DOHH2 (cell line): ENCODE results near the gene FAM180A.
"Not testable (repeated sequence)": the region's sequence is repeated elsewhere in the genome, so short reads cannot be mapped to it uniquely, and the experiment has no call there.

Experiments
- H3F3A ChIP-seq: fragments of 200-600 bp; sonication (generic), shearing (Covaris generic); 2 replicates; pipeline ENCODE4 v1.6.0; 2016; ENCODE audit warnings: antibody characterized with exemption, mild to moderate bottlenecking; ENCODE audit not compliant: control insufficient read depth, insufficient read depth
- H3K27ac ChIP-seq: fragments of 200-600 bp; sonication (generic); 2 replicates; pipeline ENCODE4 v1.5.1; 2014; ENCODE audit warnings: low read depth, mild to moderate bottlenecking, low read length, moderate library complexity
- H3K27me3 ChIP-seq: fragments of 200-600 bp; sonication (generic); 2 replicates; pipeline ENCODE4 v1.6.1; 2014; ENCODE audit warnings: mild to moderate bottlenecking, low read length, mixed read lengths; ENCODE audit not compliant: control insufficient read depth
- H3K36me3 ChIP-seq: fragments of 200-600 bp; sonication (generic); 2 replicates; pipeline ENCODE4 v1.6.1; 2014; ENCODE audit warnings: mild to moderate bottlenecking, low read length, moderate library complexity, mixed read lengths; ENCODE audit not compliant: control insufficient read depth
- H3K4me1 ChIP-seq: fragments of 200-600 bp; sonication (generic); 2 replicates; pipeline ENCODE4 v1.6.1; 2014; ENCODE audit warnings: mild to moderate bottlenecking, low read length, mixed read lengths; ENCODE audit not compliant: control insufficient read depth
- H3K4me2 ChIP-seq: fragments of 200-600 bp; sonication (generic); 2 replicates; pipeline ENCODE4 v1.6.0; 2014; ENCODE audit warnings: mild to moderate bottlenecking, low read length, moderate library complexity
- H3K4me3 ChIP-seq: fragments of 200-600 bp; sonication (generic); 2 replicates; pipeline ENCODE4 v1.5.1; 2014; ENCODE audit warnings: mild to moderate bottlenecking, low read length, mixed read lengths
- H3K79me2 ChIP-seq: fragments of 200-600 bp; sonication (generic); 2 replicates; pipeline ENCODE4 v1.6.1; 2014; ENCODE audit warnings: mild to moderate bottlenecking, low read length, mixed read lengths; ENCODE audit not compliant: control insufficient read depth
- H3K9me2 ChIP-seq: fragments of 200-600 bp; sonication (generic); replicated peaks from 2 replicates; pipeline ENCODE4 v1.6.1; 2014; ENCODE audit warnings: mild to moderate bottlenecking, low read length, mixed read lengths; ENCODE audit not compliant: control insufficient read depth
- H3K9me3 ChIP-seq: fragments of 200-600 bp; sonication (generic); 2 replicates; pipeline ENCODE4 v1.6.1; 2014; ENCODE audit warnings: antibody characterized with exemption, low read length, mixed read lengths; ENCODE audit not compliant: control insufficient read depth, insufficient read depth
- H4K20me1 ChIP-seq: fragments of 200-600 bp; sonication (generic); 2 replicates; pipeline ENCODE4 v1.6.0; 2014; ENCODE audit warnings: low read depth, mild to moderate bottlenecking, antibody characterized with exemption, low read length, moderate library complexity; ENCODE audit not compliant: control insufficient read depth, insufficient read depth
- EZH2phosphoT487 ChIP-seq: fragments of 200-600 bp; sonication (generic); IDR thresholded peaks from 2 replicates; pipeline ENCODE4 v1.6.1; 2017; ENCODE audit warnings: borderline replicate concordance, mild to moderate bottlenecking, antibody characterized with exemption, low read length, moderate library complexity, mixed read lengths
- TF ChIP-seq, protein P1 (sequence below): fragments of 200-600 bp; sonication (generic); IDR thresholded peaks from one replicate; pipeline ENCODE4 v1.5.1; 2014; ENCODE audit warnings: antibody characterized with exemption, mild to moderate bottlenecking, low read depth, low read length; ENCODE audit not compliant: poor library complexity, severe bottlenecking

The FAM180A gene

GRCh38 chr7:135742371-135742770 lies 6.2 kb downstream of the FAM180A start:
- Histone ChIP-seq H3K79me2 (no peaks in the 10 kb centered on the region), H4K20me1 (no peaks in the 10 kb centered on the region), H3K4me1 (no peaks in the 10 kb centered on the region), H3K27ac (no peak overlapping the region), H3K27me3 (0 out of 2 replicates have a peak, but pooled peaks cover 2% of the 10 kb centered on the region), H3K36me3 (no peaks in the 10 kb centered on the region), H3K4me3 (no peak overlapping the region), H3K4me2 (no peak overlapping the region), H3K9me3 (no peaks in the 10 kb centered on the region), H3F3A (no peaks in the 10 kb centered on the region), H3K9me2 (no peaks in the 10 kb centered on the region)
- TF ChIP-seq, protein P1, sequence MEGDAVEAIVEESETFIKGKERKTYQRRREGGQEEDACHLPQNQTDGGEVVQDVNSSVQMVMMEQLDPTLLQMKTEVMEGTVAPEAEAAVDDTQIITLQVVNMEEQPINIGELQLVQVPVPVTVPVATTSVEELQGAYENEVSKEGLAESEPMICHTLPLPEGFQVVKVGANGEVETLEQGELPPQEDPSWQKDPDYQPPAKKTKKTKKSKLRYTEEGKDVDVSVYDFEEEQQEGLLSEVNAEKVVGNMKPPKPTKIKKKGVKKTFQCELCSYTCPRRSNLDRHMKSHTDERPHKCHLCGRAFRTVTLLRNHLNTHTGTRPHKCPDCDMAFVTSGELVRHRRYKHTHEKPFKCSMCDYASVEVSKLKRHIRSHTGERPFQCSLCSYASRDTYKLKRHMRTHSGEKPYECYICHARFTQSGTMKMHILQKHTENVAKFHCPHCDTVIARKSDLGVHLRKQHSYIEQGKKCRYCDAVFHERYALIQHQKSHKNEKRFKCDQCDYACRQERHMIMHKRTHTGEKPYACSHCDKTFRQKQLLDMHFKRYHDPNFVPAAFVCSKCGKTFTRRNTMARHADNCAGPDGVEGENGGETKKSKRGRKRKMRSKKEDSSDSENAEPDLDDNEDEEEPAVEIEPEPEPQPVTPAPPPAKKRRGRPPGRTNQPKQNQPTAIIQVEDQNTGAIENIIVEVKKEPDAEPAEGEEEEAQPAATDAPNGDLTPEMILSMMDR: no peak
- TF ChIP-seq EZH2phosphoT487: no peak

- Histone ChIP-seq H3K4me1 (no peaks in the 10 kb centered on the region), H4K20me1 (no peaks in the 10 kb centered on the region), H3K79me2 (no peaks in the 10 kb centered on the region), H3K36me3 (no peaks in the 10 kb centered on the region), H3K27me3 (0 out of 2 replicates have a peak, but pooled peaks cover 2% of the 10 kb centered on the region), H3F3A (no peaks in the 10 kb centered on the region), H3K9me2 (no peaks in the 10 kb centered on the region), H3K9me3 (no peaks in the 10 kb centered on the region), H3K4me3 (no peak overlapping the region), H3K4me2 (no peak overlapping the region), H3K27ac (no peak overlapping the region)
- TF ChIP-seq, protein P1: no peak
- TF ChIP-seq EZH2phosphoT487: no peak
Observed at GRCh38 chr7:135741905-135742304, 6.7 kb downstream of the FAM180A start.

DNA sequence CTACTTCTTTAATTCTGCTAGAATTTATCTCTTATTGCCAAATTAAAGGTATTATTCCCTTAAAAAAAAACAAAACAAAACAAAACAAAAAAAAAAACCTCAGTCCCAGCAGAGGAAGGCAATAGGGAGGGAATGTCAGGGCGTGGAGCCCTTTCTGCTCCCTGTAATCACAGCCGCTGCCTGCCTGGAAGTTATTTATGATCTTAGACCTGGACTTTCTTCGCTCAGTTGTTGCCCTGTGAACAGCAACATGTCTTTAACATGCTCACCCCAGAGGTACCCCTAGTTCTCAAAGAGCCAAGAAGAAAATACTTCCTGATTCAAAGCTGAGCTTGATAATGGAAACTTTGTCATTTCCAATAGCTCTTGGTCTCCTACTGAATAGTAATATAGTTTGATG lies 7.7 kb downstream of the FAM180A start:
- no peaks in the 10 kb centered on the region for H3K4me1 ChIP-seq
- 0 out of 2 replicates have a peak, but pooled peaks cover 2% of the 10 kb centered on the region for H3K27me3 ChIP-seq
- no peaks in the 10 kb centered on the region for H3K9me2 ChIP-seq
- H3K9me3 ChIP-seq: no peaks in the 10 kb centered on the region
- TF ChIP-seq, protein P1: no peak
- no peak for TF ChIP-seq EZH2phosphoT487
- H3F3A ChIP-seq: no peaks in the 10 kb centered on the region
- H3K36me3 ChIP-seq: no peaks in the 10 kb centered on the region
- H3K27ac ChIP-seq: no peak overlapping the region
- H3K4me3 ChIP-seq: no peak overlapping the region
- no peaks in the 10 kb centered on the region for H4K20me1 ChIP-seq
- H3K4me2 ChIP-seq: no peak overlapping the region
- H3K79me2 ChIP-seq: no peaks in the 10 kb centered on the region

- H3F3A ChIP-seq, H3K4me3 ChIP-seq, H3K27me3 ChIP-seq, H3K9me2 ChIP-seq, H3K9me3 ChIP-seq, H3K36me3 ChIP-seq, H3K4me2 ChIP-seq, H3K4me1 ChIP-seq, H3K79me2 ChIP-seq, H3K27ac ChIP-seq, H4K20me1 ChIP-seq: not testable (repeated sequence)
Observed at GRCh38 chr7:135737306-135737647, 11.3 kb downstream of the FAM180A start.
